H1 (cell line): ENCODE data around the gene DOK3. TPM values are rescaled to one million over a fixed set of nuclear protein-coding genes. Genes with fewer than 3 reads are reported as not detected.

Experiments used
- CTCF ChIA-PET: fragments of 300-600 bp; sonication (Branson Sonifier 250); formaldehyde crosslinking; loops from one replicate; lab custom pipeline; 2021; ENCODE audit not compliant: partially characterized antibody; lab: Charles Lee
- POLR2A ChIA-PET: fragments of 300-600 bp; sonication (Branson Sonifier 250); formaldehyde crosslinking; loops from one replicate; lab custom pipeline; 2021; ENCODE audit warnings: inconsistent platforms; ENCODE audit not compliant: partially characterized antibody; lab: Charles Lee
- DNase-seq, 2 experiments: peaks; one replicate each; pipeline versions ENCODE4 v3.0.0 to v3.0.0-alpha.2; 2010 to 2022; ENCODE audit warnings: low spot score in 2 of 2, low read depth in 1 of 2, mixed read lengths in 1 of 2
- FAIRE-seq: peaks from 2 replicates; lab custom pipeline; 2011; peaks lifted over from hg19 to GRCh38; lab: Jason Lieb, UNC
- H2AFZ ChIP-seq: 2 replicates; pipeline ENCODE4 v1.8.1; 2012; ENCODE audit warnings: low read length, inconsistent platforms
- H2AK5ac ChIP-seq: 2 replicates; pipeline ENCODE4 v1.6.1; 2013; ENCODE audit warnings: low read depth, low read length
- H2BK120ac ChIP-seq: replicated peaks from 2 replicates; pipeline ENCODE3; 2013; ENCODE audit warnings: low read depth, low read length, inconsistent platforms
- H2BK12ac ChIP-seq: 2 replicates; pipeline ENCODE4 v1.6.1; 2013; ENCODE audit warnings: low read depth, low read length
- H2BK15ac ChIP-seq: 2 replicates; pipeline ENCODE4 v1.6.1; 2013; ENCODE audit warnings: low read length
- H2BK20ac ChIP-seq: 2 replicates; pipeline ENCODE4 v1.6.1; 2013; ENCODE audit warnings: low read length
- H2BK5ac ChIP-seq: 2 replicates; pipeline ENCODE4 v1.6.1; 2013; ENCODE audit warnings: low read depth, low read length
- H3K14ac ChIP-seq: 2 replicates; pipeline ENCODE4 v1.6.1; 2013; ENCODE audit warnings: inconsistent platforms; ENCODE audit not compliant: insufficient read length
- H3K18ac ChIP-seq: 2 replicates; pipeline ENCODE4 v1.6.1; 2013; ENCODE audit warnings: low read length; ENCODE audit errors: extremely low read depth
- H3K23ac ChIP-seq: 2 replicates; pipeline ENCODE4 v1.6.1; 2013; ENCODE audit warnings: inconsistent platforms; ENCODE audit not compliant: insufficient read length
- H3K23me2 ChIP-seq: 2 replicates; pipeline ENCODE4 v1.6.1; 2013; ENCODE audit warnings: low read depth, low read length
- H3K27ac ChIP-seq: 2 replicates; pipeline ENCODE4 v1.6.1; 2011; ENCODE audit warnings: low read depth, low read length, inconsistent platforms
- H3K27me3 ChIP-seq, 4 experiments: replicated peaks in 1 of 4; 1 replicate in 1 of 4; 2 replicates in 3 of 4; pipeline versions ENCODE4 v1.6.1 to v1.8.1; 2011 to 2013; ENCODE audit warnings: low read length in 3 of 4, mild to moderate bottlenecking in 3 of 4, inconsistent platforms in 2 of 4, mixed read lengths in 2 of 4, moderate library complexity in 1 of 4; ENCODE audit not compliant: control insufficient read depth in 3 of 4, insufficient read depth in 3 of 4; ENCODE audit errors: extremely low read depth in 1 of 4
- H3K36me3 ChIP-seq, 4 experiments: 2 replicates each; pipeline versions ENCODE4 v1.6.1 to v1.8.1; 2011 to 2013; ENCODE audit warnings: mild to moderate bottlenecking in 4 of 4, low read length in 3 of 4, moderate library complexity in 2 of 4, control low read depth in 1 of 4, inconsistent platforms in 1 of 4; ENCODE audit not compliant: insufficient read depth in 4 of 4, control insufficient read depth in 2 of 4
- H3K4ac ChIP-seq: replicated peaks from 2 replicates; pipeline ENCODE3; 2013; ENCODE audit warnings: low read length, low read depth, mixed read lengths, inconsistent platforms; ENCODE audit not compliant: insufficient read length
- H3K4me1 ChIP-seq, 4 experiments: replicated peaks in 1 of 4; 1 replicate in 1 of 4; 2 replicates in 3 of 4; pipeline versions ENCODE4 v1.6.1 to v1.8.1; 2011 to 2013; ENCODE audit warnings: low read length in 3 of 4, inconsistent platforms in 2 of 4, mixed read lengths in 1 of 4; ENCODE audit not compliant: insufficient read depth in 4 of 4, control insufficient read depth in 3 of 4
- H3K4me2 ChIP-seq, 2 experiments: 2 replicates each; pipeline versions ENCODE4 v1.6.1 to v1.8.1; 2011 to 2013; ENCODE audit warnings: low read depth in 2 of 2, low read length in 2 of 2, control low read depth in 1 of 2, inconsistent platforms in 1 of 2, mild to moderate bottlenecking in 1 of 2; ENCODE audit not compliant: insufficient read depth in 1 of 2
- H3K4me3 ChIP-seq, 4 experiments: fragments of 200-600, 300-600 bp in 1 of 4; sonication (generic), shearing (Covaris generic), sonication (Bioruptor Twin) in 1 of 4; 2 replicates each; pipeline versions ENCODE4 v1.5.1 to v1.8.1; 2011 to 2016; ENCODE audit warnings: low read length in 4 of 4, low read depth in 3 of 4, control low read depth in 2 of 4, inconsistent platforms in 2 of 4, mild to moderate bottlenecking in 2 of 4, mixed read lengths in 1 of 4, moderate library complexity in 1 of 4; ENCODE audit not compliant: insufficient read depth in 2 of 4; ENCODE audit errors: extremely low read depth in 1 of 4
- H3K56ac ChIP-seq: replicated peaks from 2 replicates; pipeline ENCODE3; 2013; ENCODE audit warnings: low read depth, mild to moderate bottlenecking, mixed read lengths, low read length, inconsistent platforms; ENCODE audit not compliant: insufficient read length
- H3K79me1 ChIP-seq: 2 replicates; pipeline ENCODE4 v1.6.1; 2013; ENCODE audit warnings: low read depth, low read length, control low read depth
- H3K79me2 ChIP-seq, 2 experiments: 2 replicates each; pipeline versions ENCODE4 v1.6.1 to v1.8.1; 2012 to 2013; ENCODE audit warnings: low read length in 2 of 2, mild to moderate bottlenecking in 2 of 2, inconsistent platforms in 1 of 2; ENCODE audit not compliant: insufficient read depth in 2 of 2, control insufficient read depth in 1 of 2
- H3K9ac ChIP-seq, 4 experiments: replicated peaks in 1 of 4; 1 replicate in 1 of 4; 2 replicates in 3 of 4; pipeline versions ENCODE4 v1.6.1 to v1.8.1; 2011 to 2013; ENCODE audit warnings: low read depth in 3 of 4, low read length in 3 of 4, control low read depth in 2 of 4, mild to moderate bottlenecking in 2 of 4, moderate library complexity in 2 of 4, inconsistent platforms in 1 of 4; ENCODE audit errors: extremely low read depth in 1 of 4
- H3K9me3 ChIP-seq, 2 experiments: 2 replicates each; pipeline versions ENCODE4 v1.6.1 to v1.8.1; 2012 to 2013; ENCODE audit warnings: mild to moderate bottlenecking in 2 of 2, moderate library complexity in 2 of 2, control low read depth in 1 of 2, inconsistent platforms in 1 of 2, low read depth in 1 of 2, low read length in 1 of 2, mixed read lengths in 1 of 2; ENCODE audit not compliant: insufficient read depth in 2 of 2
- H4K20me1 ChIP-seq, 2 experiments: replicated peaks in 1 of 2; 2 replicates each; pipeline versions ENCODE3 to v1.8.1; 2011 to 2013; ENCODE audit warnings: inconsistent platforms in 2 of 2, low read length in 2 of 2, mild to moderate bottlenecking in 1 of 2; ENCODE audit not compliant: insufficient read depth in 2 of 2, control insufficient read depth in 1 of 2
- H4K5ac ChIP-seq: 2 replicates; pipeline ENCODE4 v1.6.1; 2013; ENCODE audit warnings: low read length, low read depth, mixed read lengths, inconsistent platforms; ENCODE audit not compliant: insufficient read length
- H4K8ac ChIP-seq: 2 replicates; pipeline ENCODE4 v1.8.0; 2013; ENCODE audit warnings: mild to moderate bottlenecking, moderate library complexity, low read length, inconsistent platforms; ENCODE audit not compliant: insufficient read depth; ENCODE audit errors: extremely low read depth
- H4K91ac ChIP-seq: replicated peaks from 2 replicates; pipeline ENCODE3; 2013; ENCODE audit warnings: low read length, mixed read lengths, inconsistent platforms; ENCODE audit not compliant: insufficient read length
- CHD1 ChIP-seq: IDR thresholded peaks from 2 replicates; pipeline ENCODE4 v1.6.1; 2012; ENCODE audit warnings: low read depth, low read length, improper control_type of control experiment
- CTCF ChIP-seq, 3 experiments: IDR thresholded peaks; 1 replicate in 2 of 3; 2 replicates in 1 of 3; pipeline versions ENCODE4 v1.5.1 to v1.6.1; 2011; ENCODE audit warnings: low read length in 3 of 3, mild to moderate bottlenecking in 3 of 3, inconsistent platforms in 2 of 3, low read depth in 1 of 3, moderate library complexity in 1 of 3; ENCODE audit not compliant: insufficient read depth in 1 of 3; ENCODE audit errors: control extremely low read depth in 1 of 3
- EZH2 ChIP-seq: fragments of 200-600 bp; sonication (generic); IDR thresholded peaks from 2 replicates; pipeline ENCODE4 v1.7.1; 2012; ENCODE audit warnings: low read depth, mild to moderate bottlenecking, moderate library complexity, low read length, inconsistent platforms; ENCODE audit not compliant: severe bottlenecking
- FOSL1 ChIP-seq: IDR thresholded peaks from 2 replicates; pipeline ENCODE4 v1.6.1; 2011; ENCODE audit warnings: mild to moderate bottlenecking, low read depth, low read length, moderate library complexity; ENCODE audit not compliant: insufficient read depth
- RFX5 ChIP-seq: IDR thresholded peaks from 2 replicates; pipeline ENCODE4 v1.6.1; 2011; ENCODE audit warnings: low read depth, low read length, improper control_type of control experiment, borderline replicate concordance
- SP2 ChIP-seq: IDR thresholded peaks from 2 replicates; pipeline ENCODE4 v1.6.1; 2012; ENCODE audit warnings: mild to moderate bottlenecking, low read length, inconsistent platforms
- SP4 ChIP-seq: IDR thresholded peaks from 2 replicates; pipeline ENCODE4 v1.6.1; 2012; ENCODE audit warnings: low read length, inconsistent platforms
- TAF1 ChIP-seq: IDR thresholded peaks from 2 replicates; pipeline ENCODE4 v1.6.1; 2011; ENCODE audit warnings: mild to moderate bottlenecking, low read depth, low read length
- WGBS, 2 experiments: shearing (Covaris generic) in 1 of 2; methylation state at CpG; one replicate each; pipeline versions ENCODE4 v1.1.6 to v1.1.7; 2013 to 2015; ENCODE audit warnings: low lambda C conversion rate in 2 of 2, mixed read lengths in 2 of 2, inconsistent platforms in 1 of 2, low coverage in 1 of 2, missing lambda C conversion rate in 1 of 2; ENCODE audit not compliant: insufficient replicate concordance in 2 of 2, insufficient coverage in 1 of 2, insufficient read length in 1 of 2; ENCODE audit errors: extremely low coverage in 1 of 2, missing lambda C conversion rate in 1 of 2; 5-methylcytosine and 5-hydroxymethylcytosine counted together
- polyA plus RNA-seq, 7 experiments: library from polyadenylated mRNA; depleted of rRNA in 3 of 7; stranded (reverse) in 5 of 7; unstranded in 2 of 7; fragments of >200 nt in 5 of 7; fragments of 200-250 nt in 2 of 7; gene quantifications; 1 replicate in 5 of 7; 2 replicates in 1 of 7; 4 replicates in 1 of 7; pipeline versions ENCODE4 v1.2.1 to v1.2.3, GENCODE V29; 2011 to 2013; ENCODE audit warnings: missing spikeins in 2 of 7, mixed read lengths in 2 of 7
- total RNA-seq: library from RNA; stranded (reverse); fragmentation: NEBNext Ultra II Directional; extraction: Animal tissue kit (Norgen Biotek cat#: 25700); gene quantifications from 2 replicates; pipeline ENCODE4 v1.2.1, GENCODE V29; 2021

DOK3 gene
- total and polyA plus RNA-seq, 2 of the 8 experiments (the other 6 are each of a cell fraction or from before 2014, with no cell fraction given): 4.2 to 6.4 TPM

GRCh38 chr5:177455661-177456590 lies 53.7 kb downstream of the DOK3 start:
- Histone ChIP-seq H3K4ac (peak overlapping the region; percentile 97), H3K23me2 (peaks cover 15% of the 10 kb centered on the region; the same call in 1 of the 2 replicates), H3K79me1 (no peaks in the 10 kb centered on the region; the same call in 1 of the 2 replicates), H3K9ac (peak overlapping the region; percentile 32 to 90 (median 82)), H3K79me2 (no peaks in the 10 kb centered on the region), H3K36me3 (peaks cover 16 to 40% (median 33%) of the 10 kb centered on the region in 4 experiments), H2BK15ac (0 out of 2 replicates have a peak overlapping the region, but pooled peaks have one; percentile 2), H4K8ac (peak overlapping the region; percentile 92), H3K14ac (no peak overlapping the region), H2BK120ac (no peak overlapping the region), H3K4me1 (peaks cover 0 to 20% (median 10%) of the 10 kb centered on the region in 4 experiments; a peak in 6 of 7 replicates), H3K27ac (peak overlapping the region; percentile 69), H2AFZ (no peak overlapping the region), H2AK5ac (no peak overlapping the region), H3K4me3 (peak overlapping the region; percentile 47 to 86 (median 81)), H3K23ac (no peak overlapping the region), H3K56ac (peak overlapping the region; percentile 88), H2BK5ac (peak overlapping the region; percentile 89), H4K5ac (peak overlapping the region; percentile 87), H2BK12ac (no peak overlapping the region), H4K91ac (peak overlapping the region; percentile 86), H3K4me2 (peak overlapping the region; percentile 64 to 93), H2BK20ac (no peak overlapping the region), H3K18ac (peak overlapping the region; percentile 89), H3K27me3 (peaks cover 0 to 9% (median 6%) of the 10 kb centered on the region in 4 experiments; a peak in 2 of 7 replicates), H3K9me3 (no peaks in the 10 kb centered on the region), H4K20me1 (peaks cover 28 to 32% of the 10 kb centered on the region in 2 experiments)
- DNase-seq: peak; percentile 84 to 96
- ChIA-PET CTCF (interaction anchor here (0.9 to 23.6 kb wide), 24 partner anchors 10 to 147 kb away, joined by 3 to 430 read pairs (median 10); partner anchors contain the start of genes DBN1, DDX41, F12 and MXD3), POLR2A (interaction anchor here (0.5 to 67.5 kb wide), 30 partner anchors 13 to 678 kb away, joined by 3 to 3349 read pairs (median 8); partner anchors contain the start of genes DBN1, DOK3, F12 and GRK6)
- no peak for FAIRE-seq
- WGBS, 2 experiments: 2% methylated on average over 63 of the region's 76 CpGs; no CpG with 5 or more reads in 1 of the 2 experiments
- no peak for TF ChIP-seq CHD1
- peak in 2 of 3 experiments; percentile 82 to 100; a peak in 3 of 4 replicates for TF ChIP-seq CTCF (IDR thresholded peaks at IDR 0.05; ENCODE audit: control extremely low read depth in 1 of 3, insufficient read depth in 1 of 3, low read depth in 1 of 3, low read length in 3 of 3)
- TF ChIP-seq RFX5: no peak
- TF ChIP-seq SP4: no peak; the same call in 1 of the 2 replicates
- TF ChIP-seq TAF1: no peak; the same call in 1 of the 2 replicates
- no peak for TF ChIP-seq FOSL1
- TF ChIP-seq EZH2: no peak
- TF ChIP-seq SP2: no peak
